K562 (cell line): Measurements from ENCODE around the gene ZNF292. TPM values are rescaled to one million over a fixed set of nuclear protein-coding genes. Genes with fewer than 3 reads are reported as not detected.

Experiments
- ATF4 ChIP-seq: fragments of 450-650 bp; formaldehyde crosslinking; IDR thresholded peaks from 2 replicates; pipeline ENCODE4 v1.4.0; 2022; ENCODE audit warnings: mild to moderate bottlenecking, moderate library complexity
- BRF1 ChIP-seq: IDR thresholded peaks from 3 replicates; pipeline ENCODE4 v1.6.1; 2011; ENCODE audit warnings: borderline replicate concordance, mild to moderate bottlenecking; ENCODE audit not compliant: insufficient read length; ENCODE audit errors: extremely low read depth
- CBX1 ChIP-seq: sonication (generic); IDR thresholded peaks from 2 replicates; pipeline ENCODE4 v1.6.1; 2016; ENCODE audit warnings: antibody characterized with exemption, low read depth, mild to moderate bottlenecking
- CBX5 ChIP-seq: IDR thresholded peaks from 2 replicates; pipeline ENCODE4 v1.6.1; 2014; ENCODE audit warnings: low read depth, borderline replicate concordance
- HMG20B ChIP-seq: fragments of 250-450 bp; sonication (Bioruptor Pico); IDR thresholded peaks from 2 replicates; pipeline ENCODE4 v1.5.0; 2021; ENCODE audit warnings: mild to moderate bottlenecking
- JUN ChIP-seq, 2 experiments: sonication (generic) in 1 of 2; formaldehyde crosslinking in 1 of 2; IDR thresholded peaks; 2 replicates each; pipeline versions ENCODE4 v1.6.1 to v1.8.0; 2012 to 2022; ENCODE audit warnings: borderline replicate concordance in 2 of 2, mild to moderate bottlenecking in 2 of 2, improper control_type of control experiment in 1 of 2, low read depth in 1 of 2, low read length in 1 of 2, missing genetic modification reagents in 1 of 2
- KLF10 ChIP-seq: fragments of 250-450 bp; sonication (Bioruptor Pico); IDR thresholded peaks from 2 replicates; pipeline ENCODE4 v1.6.1; 2021; ENCODE audit warnings: matching md5 sums
- KLF13 ChIP-seq: fragments of 450-650 bp; IDR thresholded peaks from 2 replicates; pipeline ENCODE4 v1.6.1; 2016; ENCODE audit warnings: missing genetic modification characterization, low read depth, mild to moderate bottlenecking, missing compliant biosample characterization, moderate library complexity, borderline replicate concordance
- LEF1 ChIP-seq: fragments of 450-650 bp; IDR thresholded peaks from 2 replicates; pipeline ENCODE4 v1.6.1; 2016; ENCODE audit warnings: mild to moderate bottlenecking
- NFYB ChIP-seq: IDR thresholded peaks from 2 replicates; pipeline ENCODE4 v1.6.1; 2011; ENCODE audit warnings: mild to moderate bottlenecking, moderate library complexity; ENCODE audit not compliant: insufficient read length; ENCODE audit errors: extremely low read depth
- NR4A1 ChIP-seq, 2 experiments: fragments of 250-450 bp in 1 of 2; fragments of 450-650 bp in 1 of 2; sonication (Bioruptor Pico) in 1 of 2; IDR thresholded peaks; 2 replicates each; pipeline versions ENCODE4 v1.4.0 to v1.6.1; 2016 to 2020; ENCODE audit warnings: mild to moderate bottlenecking in 2 of 2, missing compliant biosample characterization in 1 of 2, missing genetic modification characterization in 1 of 2, moderate library complexity in 1 of 2
- PCBP1 ChIP-seq: fragments of 200-400 bp; formaldehyde crosslinking; IDR thresholded peaks from 2 replicates; pipeline ENCODE4 v1.6.1; 2018; ENCODE audit warnings: mild to moderate bottlenecking, low read depth, low read length; ENCODE audit not compliant: poor library complexity, severe bottlenecking
- POLR2H ChIP-seq: IDR thresholded peaks from 2 replicates; pipeline ENCODE4 v1.6.1; 2016; ENCODE audit warnings: missing genetic modification characterization, low read depth, mild to moderate bottlenecking, control low read depth, missing compliant biosample characterization, moderate library complexity
- RB1 ChIP-seq: fragments of 450-650 bp; IDR thresholded peaks from 2 replicates; pipeline ENCODE4 v1.6.1; 2017; ENCODE audit warnings: low read depth, mild to moderate bottlenecking
- RUNX1 ChIP-seq: sonication (generic); IDR thresholded peaks from 2 replicates; pipeline ENCODE4 v1.6.1; 2016; ENCODE audit warnings: antibody characterized with exemption, low read depth
- STAT5A ChIP-seq: IDR thresholded peaks from 2 replicates; pipeline ENCODE4 v1.6.1; 2012; ENCODE audit warnings: low read length, inconsistent platforms, borderline replicate concordance
- WHSC1 ChIP-seq: IDR thresholded peaks from one replicate; pipeline ENCODE4 v1.6.1; 2012; ENCODE audit warnings: low read length, control low read depth, inconsistent platforms
- XRCC3 ChIP-seq: fragments of 450-650 bp; IDR thresholded peaks from 2 replicates; pipeline ENCODE4 v1.6.1; 2017; ENCODE audit warnings: mild to moderate bottlenecking, moderate library complexity
- ZNF143 ChIP-seq: sonication (generic); formaldehyde crosslinking; IDR thresholded peaks from 2 replicates; pipeline ENCODE4 v1.9.0; 2022; ENCODE audit warnings: mild to moderate bottlenecking, missing genetic modification reagents
- ZNF184 ChIP-seq: sonication (generic); formaldehyde crosslinking; IDR thresholded peaks from 2 replicates; pipeline ENCODE4 v1.5.0; 2020; ENCODE audit warnings: missing genetic modification reagents
- ZNF347 ChIP-seq: fragments of 450-650 bp; formaldehyde crosslinking; IDR thresholded peaks from 2 replicates; pipeline ENCODE4 v1.4.0; 2020; ENCODE audit warnings: low read depth, mild to moderate bottlenecking, moderate library complexity
- ZNF398 ChIP-seq: fragments of 250-450 bp; sonication (Bioruptor Pico); IDR thresholded peaks from 2 replicates; pipeline ENCODE4 v1.8.0; 2021; ENCODE audit warnings: moderate library complexity, mild to moderate bottlenecking, inconsistent platforms
- polyA plus RNA-seq, 8 experiments: library from polyadenylated mRNA; depleted of rRNA in 4 of 8; stranded (reverse) in 5 of 8; unstranded in 3 of 8; fragments of >200 nt; fragmentation: Nextera tagmentation in 2 of 8; fragmentation: Illumina TruSeq in 1 of 8; extraction: Ambion mirVana in 2 of 8; extraction: Trizol in 1 of 8; gene quantifications; 2 replicates each; pipeline versions ENCODE4 v1.2.1 to v1.2.3, GENCODE V29; 2011 to 2014; ENCODE audit warnings: inconsistent platforms in 1 of 8, missing spikeins in 1 of 8
- total RNA-seq, 7 experiments: library from RNA; depleted of rRNA in 6 of 7; stranded (reverse); fragments of >200 nt in 6 of 7; fragmentation: Illumina TruSeq in 2 of 7; extraction: Trizol in 2 of 7; gene quantifications; 2 replicates each; pipeline versions ENCODE4 v1.2.1 to v1.2.3, GENCODE V29; 2011 to 2021; ENCODE audit warnings: low replicate concordance in 1 of 7
- TF ChIP-seq, protein P1 (sequence below): sonication (generic); IDR thresholded peaks from 2 replicates; pipeline ENCODE4 v1.6.1; 2016
- TF ChIP-seq, protein P2 (sequence below): fragments of 250-450 bp; sonication (Bioruptor Pico); IDR thresholded peaks from 2 replicates; pipeline ENCODE4 v1.5.0; 2021

The ZNF292 gene
- total and polyA plus RNA-seq, 9 of the 15 experiments (the other 6 are each of a cell fraction or from before 2014, with no cell fraction given) = 4.4 to 17.1 (median 12.8) TPM

GRCh38 chr6:87154993-87155841 is at the start of gene ZNF292 (continued):
- TF ChIP-seq HMG20B = no peak
- no peak for TF ChIP-seq CBX5
- TF ChIP-seq POLR2H (tag) = no peak; the same call in 1 of the 2 replicates
- TF ChIP-seq KLF10 (CRISPR knock-in tag) = no peak
- TF ChIP-seq NFYB = no peak
- TF ChIP-seq KLF13 (tag) = 0 out of 2 replicates have a peak, but pooled peaks have one; percentile 8
- TF ChIP-seq, protein P1, sequence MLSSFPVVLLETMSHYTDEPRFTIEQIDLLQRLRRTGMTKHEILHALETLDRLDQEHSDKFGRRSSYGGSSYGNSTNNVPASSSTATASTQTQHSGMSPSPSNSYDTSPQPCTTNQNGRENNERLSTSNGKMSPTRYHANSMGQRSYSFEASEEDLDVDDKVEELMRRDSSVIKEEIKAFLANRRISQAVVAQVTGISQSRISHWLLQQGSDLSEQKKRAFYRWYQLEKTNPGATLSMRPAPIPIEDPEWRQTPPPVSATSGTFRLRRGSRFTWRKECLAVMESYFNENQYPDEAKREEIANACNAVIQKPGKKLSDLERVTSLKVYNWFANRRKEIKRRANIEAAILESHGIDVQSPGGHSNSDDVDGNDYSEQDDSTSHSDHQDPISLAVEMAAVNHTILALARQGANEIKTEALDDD = no peak
- TF ChIP-seq RB1 = peak; percentile 52
- TF ChIP-seq XRCC3 = no peak
- no peak for TF ChIP-seq BRF1
- TF ChIP-seq ZNF347 (CRISPR knock-in tag) = no peak
- TF ChIP-seq, protein P2, sequence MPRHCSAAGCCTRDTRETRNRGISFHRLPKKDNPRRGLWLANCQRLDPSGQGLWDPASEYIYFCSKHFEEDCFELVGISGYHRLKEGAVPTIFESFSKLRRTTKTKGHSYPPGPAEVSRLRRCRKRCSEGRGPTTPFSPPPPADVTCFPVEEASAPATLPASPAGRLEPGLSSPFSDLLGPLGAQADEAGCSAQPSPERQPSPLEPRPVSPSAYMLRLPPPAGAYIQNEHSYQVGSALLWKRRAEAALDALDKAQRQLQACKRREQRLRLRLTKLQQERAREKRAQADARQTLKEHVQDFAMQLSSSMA = no peak
- peak; percentile 97 for TF ChIP-seq LEF1
- peak; percentile 92 for TF ChIP-seq CBX1
- no peak for TF ChIP-seq STAT5A
- no peak for TF ChIP-seq ZNF143 (CRISPR knock-in tag)
- no peak for TF ChIP-seq NR4A1 (CRISPR knock-in tag; IDR thresholded peaks at IDR 0.05)
- TF ChIP-seq NR4A1 (tag; IDR thresholded peaks at IDR 0.05) = 0 out of 2 replicates have a peak, but pooled peaks have one; percentile 16
- no peak for TF ChIP-seq ZNF184
- TF ChIP-seq JUN (IDR thresholded peaks at IDR 0.05; ENCODE audit: borderline replicate concordance, low read depth, low read length) = peak; percentile 74; the same call in 1 of the 2 replicates
- TF ChIP-seq JUN (CRISPR knock-in tag; IDR thresholded peaks at IDR 0.05; ENCODE audit: borderline replicate concordance) = no peak; the same call in 1 of the 2 replicates
- no peak for TF ChIP-seq WHSC1
- 0 out of 2 replicates have a peak, but pooled peaks have one; percentile 5 for TF ChIP-seq ATF4 (CRISPR knock-in tag)
- TF ChIP-seq PCBP1 = peak; percentile 93
- TF ChIP-seq RUNX1 = no peak
- no peak for TF ChIP-seq ZNF398 (CRISPR knock-in tag)
